ENCODE data around the gene MAP3K2. TPM values are rescaled to one million over a fixed set of nuclear protein-coding genes. Genes with fewer than 3 reads are reported as not detected.

Gene MAP3K2
- total and polyA plus RNA-seq, 2 experiments from 2014 or later: 10.2 to 23.5 TPM

- TF ChIP-seq ZNF462 (CRISPR knock-in tag; IDR thresholded peaks at IDR 0.05): no peak
- no peak for TF ChIP-seq REST (IDR thresholded peaks at IDR 0.05; ENCODE audit: unreplicated experiment)
These were observed 112.0 kb downstream of the MAP3K2 start (continued) for GRCh38 chr2:127275789-127276188.

GRCh38 chr2:127275356-127275755, 112.4 kb downstream of the MAP3K2 start:
- H3K27ac Mint-ChIP-seq: no peak overlapping the region
- no peaks in the 10 kb centered on the region for H3K9me3 Mint-ChIP-seq
- Histone ChIP-seq H3K4me2 (no peak overlapping the region), H3K27ac (ENCODE audit: low read depth) (no peak overlapping the region), H2AFZ (no peak overlapping the region), H4K20me1 (replicated peaks; ENCODE audit: insufficient read depth) (peaks cover 3% of the 10 kb centered on the region), H3K9me2 (ENCODE audit: insufficient read depth) (no peaks in the 10 kb centered on the region), H3K4me1 (ENCODE audit: insufficient read depth) (no peaks in the 10 kb centered on the region), H3K36me3 (ENCODE audit: insufficient read depth) (peaks cover 46% of the 10 kb centered on the region), H3F3A (replicated peaks; ENCODE audit: low read depth) (no peaks in the 10 kb centered on the region), H3K4me3 (no peak overlapping the region), H3K79me2 (replicated peaks; ENCODE audit: insufficient read depth) (peaks cover 4% of the 10 kb centered on the region; the same call in 1 of the 2 replicates), H3K27me3 (ENCODE audit: insufficient read depth) (no peaks in the 10 kb centered on the region)
- peaks cover 91% of the 10 kb centered on the region for H3K36me3 Mint-ChIP-seq (ENCODE audit: low read depth)
- DNase-seq (ENCODE audit: low spot score) (no peak), ATAC-seq (no peak)
- no peaks in the 10 kb centered on the region for H3K4me1 Mint-ChIP-seq
- H3K27me3 Mint-ChIP-seq (ENCODE audit: insufficient read depth, low read depth, poor library complexity): peaks cover 7% of the 10 kb centered on the region
- H3K4me3 Mint-ChIP-seq: no peak overlapping the region
- TF ChIP-seq EZH2phosphoT487 (IDR thresholded peaks at IDR 0.05; ENCODE audit: unreplicated experiment) (no peak), STAT1 (IDR thresholded peaks at IDR 0.05; ENCODE audit: unreplicated experiment) (no peak), REST (IDR thresholded peaks at IDR 0.05; ENCODE audit: unreplicated experiment) (no peak), ZNF331 (CRISPR knock-in tag; IDR thresholded peaks at IDR 0.05; ENCODE audit: low read depth) (no peak), CTCF (conservative IDR thresholded peaks at IDR 0.05; ENCODE audit: low read depth in 2 of 2) (no peak), EZH2 (IDR thresholded peaks at IDR 0.05; ENCODE audit: low read depth, unreplicated experiment) (no peak), POLR2AphosphoS5 (IDR thresholded peaks at IDR 0.05; ENCODE audit: low read depth) (no peak), NANOG (IDR thresholded peaks at IDR 0.05; ENCODE audit: borderline replicate concordance) (no peak), ZNF114 (CRISPR knock-in tag; IDR thresholded peaks at IDR 0.05) (no peak)
